Sciatic nerve (tissue), 2 donors: ENCODE results near the gene VWCE. TPM values are rescaled to one million over a fixed set of nuclear protein-coding genes. Genes with fewer than 3 reads are reported as not detected.
A peak's percentile ranks its signal among the peaks of the same experiment; 100 is the strongest.

Source experiments
- ATAC-seq: fragments of 200-7000 bp; cut with Tn5 transposase; one replicate; pipeline ENCODE4 v1.9.1; 2020; ENCODE audit warnings: mild to moderate bottlenecking, moderate library complexity
- DNase-seq: peaks from one replicate; pipeline ENCODE4 v3.0.0-alpha.2; 2020; ENCODE audit warnings: low spot score
- intact Hi-C: fragments of 100-400 bp; cut with DNase I; formaldehyde crosslinking; loops from one replicate; pipeline ENCODE4 v1.14.2; 2022
- total RNA-seq: library from RNA; stranded (reverse); fragmentation: NEBNext Ultra II Directional; extraction: Animal tissue kit (Norgen Biotek cat#: 25700); gene quantifications from one replicate; pipeline ENCODE4 v1.2.1, GENCODE V29; 2021
- donor health status: DM: no; HTN: no; CAD: no.
- donor health status: DM: no; HTN: no; CAD: no.

The VWCE gene, protein sequence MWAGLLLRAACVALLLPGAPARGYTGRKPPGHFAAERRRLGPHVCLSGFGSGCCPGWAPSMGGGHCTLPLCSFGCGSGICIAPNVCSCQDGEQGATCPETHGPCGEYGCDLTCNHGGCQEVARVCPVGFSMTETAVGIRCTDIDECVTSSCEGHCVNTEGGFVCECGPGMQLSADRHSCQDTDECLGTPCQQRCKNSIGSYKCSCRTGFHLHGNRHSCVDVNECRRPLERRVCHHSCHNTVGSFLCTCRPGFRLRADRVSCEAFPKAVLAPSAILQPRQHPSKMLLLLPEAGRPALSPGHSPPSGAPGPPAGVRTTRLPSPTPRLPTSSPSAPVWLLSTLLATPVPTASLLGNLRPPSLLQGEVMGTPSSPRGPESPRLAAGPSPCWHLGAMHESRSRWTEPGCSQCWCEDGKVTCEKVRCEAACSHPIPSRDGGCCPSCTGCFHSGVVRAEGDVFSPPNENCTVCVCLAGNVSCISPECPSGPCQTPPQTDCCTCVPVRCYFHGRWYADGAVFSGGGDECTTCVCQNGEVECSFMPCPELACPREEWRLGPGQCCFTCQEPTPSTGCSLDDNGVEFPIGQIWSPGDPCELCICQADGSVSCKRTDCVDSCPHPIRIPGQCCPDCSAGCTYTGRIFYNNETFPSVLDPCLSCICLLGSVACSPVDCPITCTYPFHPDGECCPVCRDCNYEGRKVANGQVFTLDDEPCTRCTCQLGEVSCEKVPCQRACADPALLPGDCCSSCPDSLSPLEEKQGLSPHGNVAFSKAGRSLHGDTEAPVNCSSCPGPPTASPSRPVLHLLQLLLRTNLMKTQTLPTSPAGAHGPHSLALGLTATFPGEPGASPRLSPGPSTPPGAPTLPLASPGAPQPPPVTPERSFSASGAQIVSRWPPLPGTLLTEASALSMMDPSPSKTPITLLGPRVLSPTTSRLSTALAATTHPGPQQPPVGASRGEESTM
- total RNA-seq: 3.6 TPM

DNA sequence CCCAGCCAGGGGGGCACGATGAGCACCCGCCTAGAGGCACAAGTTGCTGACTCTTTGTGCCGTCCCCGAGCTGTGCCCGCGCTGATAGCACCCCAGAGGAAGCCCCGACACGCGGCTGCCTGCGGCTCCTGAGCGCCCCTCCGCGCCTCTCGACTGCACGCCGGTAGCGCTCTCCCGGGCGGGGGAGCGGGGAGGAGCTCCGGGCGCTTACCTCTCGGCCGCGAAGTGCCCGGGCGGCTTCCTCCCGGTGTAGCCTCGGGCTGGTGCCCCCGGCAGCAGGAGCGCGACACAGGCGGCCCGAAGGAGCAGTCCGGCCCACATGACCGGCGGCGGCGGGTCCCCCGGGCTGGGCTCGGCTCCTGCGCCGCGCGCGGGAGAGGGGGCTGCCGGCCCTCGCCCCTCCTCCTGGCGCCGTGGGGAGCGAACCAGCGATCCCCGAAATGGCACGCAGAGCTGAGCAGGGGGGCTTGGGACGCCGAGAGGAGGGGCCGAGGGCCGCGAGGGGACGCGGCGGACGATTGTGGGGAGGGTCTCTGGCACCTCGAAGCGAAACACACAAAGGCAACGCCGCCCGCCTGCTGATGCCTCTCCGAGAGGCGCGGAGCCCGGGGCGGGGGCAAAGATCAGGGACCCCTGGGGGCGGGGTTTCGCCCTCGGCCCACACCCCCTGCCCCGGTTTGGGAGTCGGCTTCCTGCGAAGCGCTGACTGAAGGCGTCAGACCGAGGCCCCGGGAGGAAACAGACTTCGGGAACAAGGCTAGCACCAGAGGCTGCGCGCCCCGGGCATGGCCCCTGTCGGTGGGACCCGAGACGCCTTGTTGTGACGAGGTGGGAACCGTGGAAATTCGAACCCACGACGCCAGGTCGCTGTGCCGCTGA lies at the start of gene VWCE:
Gene VWCE, minus strand, starts transcription at position 600 of the 879 bp plus-strand sequence. Its CDS starts 279 bp downstream, at position 321.
- peak; percentile 70 for DNase-seq
- ATAC-seq: peak; percentile 35
- intact Hi-C loops: no loop called here

DNA sequence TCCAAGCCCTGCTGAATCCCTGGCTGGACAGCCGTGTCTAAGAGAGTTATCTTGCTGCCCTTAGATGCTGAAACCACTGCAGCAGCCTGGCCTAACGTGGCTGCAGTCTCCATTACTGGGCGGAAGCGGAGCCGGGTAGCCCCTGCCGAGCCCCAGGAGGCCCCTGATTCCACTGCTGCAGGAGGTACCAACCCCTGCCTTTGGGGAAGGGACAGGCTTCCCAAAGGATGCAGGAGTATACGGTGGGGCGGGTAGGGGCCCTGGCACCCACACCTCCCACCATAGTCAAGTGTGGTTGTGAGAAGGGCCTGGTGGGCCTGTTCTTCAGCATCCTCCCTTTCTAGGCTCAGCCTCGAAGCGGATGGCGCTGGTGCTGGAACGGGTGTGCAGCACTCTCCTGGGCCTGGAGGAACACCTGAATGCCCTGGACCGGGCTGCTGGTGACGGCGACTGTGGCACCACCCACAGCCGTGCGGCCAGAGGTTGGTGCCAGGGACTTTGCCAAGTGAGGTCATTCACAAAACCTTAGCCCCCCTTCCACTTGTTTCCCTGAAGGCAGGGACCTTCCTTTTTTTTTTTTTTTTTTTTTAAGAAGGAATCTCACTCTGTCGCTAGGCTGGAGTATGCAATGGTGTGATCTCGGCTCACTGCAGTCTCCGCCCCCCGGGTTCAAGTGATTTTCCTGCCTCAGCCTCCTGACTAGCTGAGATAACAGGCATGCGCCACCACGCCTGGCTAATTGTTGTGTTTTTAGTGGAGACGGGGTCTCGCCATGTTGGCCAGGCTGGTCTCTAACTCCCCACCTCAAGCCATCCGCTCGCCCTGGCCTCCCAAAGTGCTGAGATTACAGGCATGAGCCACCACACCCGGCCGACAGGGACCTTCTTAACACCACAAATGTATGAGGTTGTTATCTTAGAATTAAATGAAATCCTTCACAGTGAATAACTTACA lies 49.0 kb upstream of the VWCE start:
- no peak for ATAC-seq
- intact Hi-C loops: no loop called here
- DNase-seq: no peak

DNA sequence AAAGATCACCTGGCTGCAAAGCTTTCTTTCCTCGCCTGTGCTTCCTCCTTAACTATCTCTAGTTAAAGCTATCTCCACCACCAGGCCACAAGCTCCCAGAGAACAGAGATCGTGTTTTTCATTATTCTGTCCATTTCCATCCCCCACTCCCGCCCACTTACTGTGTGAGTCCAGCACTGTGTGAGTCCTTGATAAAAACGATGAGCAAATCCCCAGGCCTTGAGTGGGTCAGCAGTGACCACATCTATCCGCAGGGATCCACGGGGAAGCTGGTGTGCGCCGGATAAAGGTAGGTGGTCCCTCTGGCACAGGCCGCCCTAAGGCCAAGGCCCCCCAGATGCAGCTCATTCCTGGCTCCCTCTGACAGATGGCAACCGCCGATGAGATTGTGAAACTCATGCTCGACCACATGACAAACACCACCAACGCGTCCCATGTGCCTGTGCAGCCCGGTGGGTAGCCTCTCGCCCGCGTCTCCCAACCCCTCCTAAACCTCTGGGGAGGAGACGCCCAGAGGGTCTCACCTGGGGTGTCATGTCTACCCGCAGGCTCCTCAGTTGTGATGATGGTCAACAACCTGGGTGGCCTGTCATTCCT lies 47.2 kb upstream of the VWCE start:
- intact Hi-C loops: no loop called here
- DNase-seq (no peak), ATAC-seq (no peak)

DNA sequence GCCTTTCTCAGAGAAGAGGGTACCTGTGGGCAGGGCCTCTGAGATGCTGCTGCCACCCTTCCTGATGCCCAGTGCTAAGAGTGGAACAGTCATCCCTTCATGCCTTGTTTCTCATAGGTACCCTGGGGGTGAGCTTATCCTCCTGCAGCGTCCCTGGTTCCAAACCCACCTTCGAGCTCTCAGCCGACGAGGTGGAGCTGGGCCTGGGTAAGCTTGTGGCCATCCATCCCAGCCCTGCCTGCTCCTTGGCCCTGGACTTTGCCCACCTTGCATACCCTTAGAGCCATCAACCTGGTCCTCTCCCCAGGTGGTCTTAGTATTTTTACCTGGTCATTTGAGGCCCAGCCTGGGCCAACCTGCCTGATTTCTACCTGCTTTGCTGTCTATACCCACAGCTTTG lies 46.6 kb upstream of the VWCE start:
- no peak for DNase-seq
- ATAC-seq: no peak

DNA sequence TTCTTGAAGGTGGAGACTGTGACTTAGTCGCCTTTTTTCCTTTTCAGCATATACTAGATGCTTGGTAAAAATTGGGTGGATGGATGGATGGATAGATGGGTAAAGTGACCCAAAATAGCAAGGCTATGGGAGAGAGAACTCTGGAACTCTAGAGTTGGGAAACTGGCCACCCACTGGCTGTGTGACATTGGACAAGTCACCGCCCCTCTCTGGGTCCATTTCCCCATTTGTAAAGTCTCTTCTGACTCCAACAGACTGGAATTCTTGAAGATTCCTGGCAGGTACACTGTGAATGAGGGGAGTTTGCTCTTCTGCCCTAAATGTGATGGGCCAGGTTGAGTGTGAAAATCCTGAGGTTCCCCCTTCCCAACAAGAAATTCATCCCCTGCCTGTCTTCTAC lies 45.9 kb upstream of the VWCE start:
- DNase-seq (no peak), ATAC-seq (no peak)
- intact Hi-C loops: no loop called here

More for the DNA sequence above, 46.6 kb upstream of the VWCE start:
- intact Hi-C loops: no loop called here

DNA sequence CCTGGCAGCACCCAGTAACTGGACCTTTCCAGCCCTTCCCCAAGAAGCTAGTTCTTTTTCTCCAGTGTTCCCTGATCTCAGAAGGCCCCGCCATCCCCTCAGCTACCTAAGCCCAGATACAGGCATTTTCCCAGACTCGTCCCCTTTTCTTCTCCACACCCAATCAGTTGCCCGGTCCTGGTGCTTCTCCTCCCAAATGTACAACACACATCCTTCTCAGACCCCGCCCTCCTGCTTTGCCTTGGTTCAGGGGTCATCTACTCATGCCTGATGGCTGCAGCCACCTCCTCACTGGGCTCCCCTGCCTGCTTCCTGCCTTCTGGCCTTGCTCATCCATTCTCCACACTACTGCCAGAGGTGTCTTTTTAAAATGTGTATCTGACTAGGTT lies 44.4 kb upstream of the VWCE start:
- intact Hi-C loops: no loop called here
- ATAC-seq (no peak), DNase-seq (no peak)

DNA sequence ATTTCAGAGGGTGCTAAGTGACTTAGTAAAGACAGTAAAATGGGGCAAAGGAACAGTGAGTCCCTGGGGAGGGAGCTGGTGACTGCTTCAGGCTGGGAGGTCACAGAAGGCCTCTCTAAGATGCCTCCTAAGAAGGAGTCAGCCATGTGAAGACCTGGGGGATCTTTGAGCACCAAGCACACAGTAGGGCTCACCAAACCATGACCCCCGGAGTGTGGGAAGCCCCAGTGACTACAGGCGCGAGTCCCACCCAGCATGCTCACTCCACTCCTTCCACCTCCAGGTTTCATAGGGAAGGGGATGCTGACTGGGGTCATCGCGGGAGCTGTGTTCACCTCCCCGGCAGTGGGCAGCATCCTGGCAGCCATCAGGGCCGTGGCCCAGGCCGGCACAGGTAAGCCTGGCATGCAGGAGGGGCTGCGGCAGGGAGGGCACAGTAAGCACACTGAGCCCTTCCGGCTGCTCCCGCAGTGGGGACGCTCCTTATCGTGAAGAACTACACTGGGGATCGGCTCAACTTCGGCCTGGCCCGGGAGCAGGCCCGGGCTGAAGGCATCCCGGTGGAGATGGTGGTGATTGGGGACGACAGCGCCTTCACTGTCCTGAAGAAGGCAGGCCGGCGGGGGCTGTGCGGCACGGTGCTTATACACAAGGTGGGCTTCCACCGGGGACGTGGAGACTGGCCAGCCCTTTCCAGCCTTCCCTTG lies 43.8 kb upstream of the VWCE start:
- no peak for DNase-seq
- intact Hi-C loops: no loop called here
- ATAC-seq: no peak

DNA sequence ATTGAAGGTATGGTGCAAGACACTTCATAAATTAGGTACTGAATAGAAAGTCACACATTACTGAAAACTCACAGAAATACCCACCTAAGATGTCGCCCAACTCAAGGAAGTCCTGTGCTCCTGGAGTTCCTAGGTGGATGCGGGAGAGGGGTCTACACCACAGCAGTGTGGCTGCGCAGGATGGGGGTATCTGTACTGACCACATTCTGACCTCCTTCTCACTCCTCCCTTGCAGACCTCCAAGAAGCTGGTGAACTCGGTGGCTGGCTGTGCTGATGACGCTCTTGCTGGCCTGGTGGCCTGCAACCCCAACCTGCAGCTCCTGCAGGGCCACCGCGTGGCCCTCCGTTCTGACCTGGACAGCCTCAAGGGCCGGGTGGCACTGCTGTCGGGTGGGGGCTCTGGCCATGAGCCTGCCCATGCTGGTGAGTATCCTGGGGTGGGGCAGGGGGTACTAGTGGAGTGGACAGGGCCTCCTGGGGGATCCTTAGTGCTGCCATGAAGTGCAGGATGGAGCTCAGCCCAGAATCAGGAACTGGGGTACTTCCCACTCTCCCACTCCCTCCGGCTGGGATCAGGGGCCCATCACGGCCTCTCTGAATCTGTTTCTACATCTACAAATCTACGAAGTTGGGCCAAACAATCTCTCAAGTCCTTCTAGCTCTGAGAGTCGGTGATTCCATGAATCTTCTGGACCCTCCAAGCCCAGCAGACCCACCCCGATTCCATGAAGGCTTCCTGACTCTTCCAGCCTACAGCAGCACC lies 42.8 kb upstream of the VWCE start:
- intact Hi-C loops: no loop called here
- DNase-seq (no peak), ATAC-seq (no peak)

DNA sequence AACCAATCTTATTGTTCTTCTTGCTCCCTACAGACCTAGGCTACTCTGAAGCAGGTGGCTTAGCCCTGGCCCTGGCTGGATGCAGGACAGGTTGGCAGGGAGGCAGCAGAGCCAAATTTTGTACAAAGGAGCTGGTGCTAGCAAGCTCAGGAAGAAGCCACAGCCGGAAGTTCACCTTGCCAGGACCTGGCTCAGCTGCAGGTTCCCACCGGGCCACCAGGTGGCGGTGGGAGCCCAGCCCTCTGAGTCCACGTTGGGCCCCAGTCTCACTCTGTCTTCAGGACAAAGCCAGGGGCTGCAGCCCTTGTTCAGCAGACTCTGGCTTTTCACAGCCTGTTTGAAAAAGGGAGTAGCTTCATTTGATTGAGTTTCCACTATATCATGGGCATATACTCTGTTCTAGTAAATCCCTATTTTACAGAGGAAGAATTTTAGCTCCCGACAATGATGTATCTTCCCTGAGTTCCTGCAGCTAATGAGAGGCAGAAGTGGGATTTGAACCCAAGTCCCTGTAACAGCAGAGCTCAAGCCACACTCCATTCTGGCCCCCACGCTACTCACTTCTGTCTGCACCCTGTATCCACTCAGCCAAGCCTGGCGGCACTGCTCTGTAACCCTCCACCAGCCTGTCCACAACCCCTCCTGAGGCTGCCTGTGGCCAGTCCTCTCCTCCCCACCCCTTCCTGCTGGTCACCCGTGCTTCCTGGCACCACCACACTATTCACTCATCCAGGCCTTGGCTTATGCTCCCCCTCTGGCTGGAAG lies 41.2 kb upstream of the VWCE start:
- DNase-seq (peak; percentile 81), ATAC-seq (peak; percentile 67)
- intact Hi-C loops: no loop called here

DNA sequence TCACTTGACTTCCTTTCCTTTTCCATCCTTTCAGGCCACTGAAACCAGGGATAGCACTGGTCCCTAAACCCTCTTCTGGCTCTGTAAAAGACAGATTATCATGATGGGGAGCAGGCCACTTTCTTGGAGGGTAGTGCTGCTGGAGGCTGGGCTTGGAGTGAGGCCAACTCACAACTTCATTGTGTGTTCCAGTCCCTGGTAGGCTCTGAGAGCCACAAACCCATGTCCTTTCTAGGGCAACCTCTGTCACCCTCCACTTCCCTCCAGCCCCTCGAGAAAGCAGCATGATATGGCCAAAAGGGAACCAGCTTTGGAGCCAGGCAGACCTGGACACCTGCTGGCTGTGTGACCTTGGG lies 40.2 kb upstream of the VWCE start:
- ATAC-seq (no peak), DNase-seq (no peak)
- intact Hi-C loops: no loop called here

DNA sequence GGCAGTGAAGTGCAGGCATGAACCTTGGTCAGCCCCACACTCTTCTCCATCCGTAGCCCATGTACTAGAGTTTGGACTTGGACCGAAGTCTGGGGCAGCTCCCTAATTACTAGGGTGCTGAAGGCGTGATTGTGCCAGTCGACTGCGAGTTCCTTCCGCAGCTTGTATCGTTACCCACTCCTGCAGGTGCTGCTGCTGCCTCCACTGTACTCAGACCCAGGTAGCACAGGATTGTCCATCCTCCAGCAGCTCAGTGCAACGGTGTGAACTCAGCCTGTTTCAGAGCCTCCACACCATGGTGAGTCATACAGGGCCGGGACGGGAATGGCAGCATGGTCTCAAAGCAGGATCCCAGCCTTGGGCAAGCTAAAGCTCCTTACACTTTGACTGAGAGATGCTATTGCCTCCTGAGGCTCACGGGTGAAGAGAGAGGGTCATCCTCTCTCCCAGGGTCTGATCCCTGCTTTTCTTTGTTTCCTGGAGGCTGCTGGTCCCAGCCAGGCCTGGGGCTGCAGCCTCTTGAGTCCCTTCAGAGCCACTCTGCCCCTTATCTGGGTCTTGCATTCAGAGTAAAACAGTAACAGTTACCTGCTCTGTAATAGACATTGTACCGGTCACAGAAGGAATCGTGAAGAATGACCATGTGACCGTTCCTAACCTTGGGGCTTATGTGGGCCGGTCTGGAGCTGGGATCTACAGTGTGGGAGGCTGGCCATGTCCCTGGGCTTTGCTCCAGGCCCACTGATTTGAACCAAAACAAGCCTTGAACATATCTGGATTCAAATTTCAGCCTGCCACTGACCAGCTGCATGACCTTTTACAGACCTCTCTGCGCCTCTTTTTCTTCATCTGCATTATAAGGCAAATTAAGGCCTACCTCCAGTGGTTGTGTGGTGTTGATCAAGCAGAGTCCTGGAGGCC lies 39.6 kb upstream of the VWCE start:
- intact Hi-C loops: no loop called here
- no peak for ATAC-seq
- DNase-seq: no peak

DNA sequence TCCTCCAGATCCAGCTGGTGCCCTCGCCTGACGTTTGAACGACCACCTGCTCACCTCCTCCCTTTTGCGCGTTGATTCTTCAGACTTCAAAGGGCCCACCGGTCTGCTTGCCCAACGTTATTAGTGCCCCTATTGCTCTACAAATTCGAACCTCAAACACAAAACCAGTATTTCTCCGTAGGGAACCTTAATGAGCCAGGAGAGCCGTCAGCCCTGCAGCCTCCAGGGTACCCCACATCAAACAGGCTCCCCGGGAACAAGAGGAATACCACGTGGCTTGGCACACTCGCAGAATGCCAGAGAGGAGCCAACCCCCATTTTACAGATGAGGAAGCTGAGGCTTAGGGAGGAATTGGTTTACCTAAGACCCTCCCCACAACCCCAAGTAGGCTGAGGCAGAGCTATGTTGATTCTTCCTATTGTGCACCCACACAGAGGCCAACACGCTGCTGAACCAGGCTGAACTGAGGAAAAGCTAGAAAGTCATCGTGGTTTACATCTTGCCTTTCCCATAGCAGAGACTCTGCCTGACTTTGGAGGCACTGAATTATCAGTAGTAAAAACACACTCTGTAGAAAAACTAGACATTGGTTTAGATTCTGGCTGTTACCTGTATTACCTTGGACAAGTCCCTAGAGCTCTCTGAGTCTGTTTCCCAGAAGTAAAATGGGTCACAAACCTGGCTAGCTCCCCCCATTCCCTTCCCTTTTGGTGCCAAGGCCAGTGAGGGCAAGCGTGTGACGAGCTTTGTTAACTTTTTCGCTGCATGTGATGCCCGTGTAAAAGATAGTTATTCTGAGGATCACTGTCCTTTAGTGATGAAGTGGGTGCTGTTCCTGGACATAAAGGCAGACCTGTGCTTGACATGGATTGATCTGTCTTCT lies 38.7 kb upstream of the VWCE start:
- no peak for DNase-seq
- ATAC-seq: no peak
- intact Hi-C loops: no loop called here

DNA sequence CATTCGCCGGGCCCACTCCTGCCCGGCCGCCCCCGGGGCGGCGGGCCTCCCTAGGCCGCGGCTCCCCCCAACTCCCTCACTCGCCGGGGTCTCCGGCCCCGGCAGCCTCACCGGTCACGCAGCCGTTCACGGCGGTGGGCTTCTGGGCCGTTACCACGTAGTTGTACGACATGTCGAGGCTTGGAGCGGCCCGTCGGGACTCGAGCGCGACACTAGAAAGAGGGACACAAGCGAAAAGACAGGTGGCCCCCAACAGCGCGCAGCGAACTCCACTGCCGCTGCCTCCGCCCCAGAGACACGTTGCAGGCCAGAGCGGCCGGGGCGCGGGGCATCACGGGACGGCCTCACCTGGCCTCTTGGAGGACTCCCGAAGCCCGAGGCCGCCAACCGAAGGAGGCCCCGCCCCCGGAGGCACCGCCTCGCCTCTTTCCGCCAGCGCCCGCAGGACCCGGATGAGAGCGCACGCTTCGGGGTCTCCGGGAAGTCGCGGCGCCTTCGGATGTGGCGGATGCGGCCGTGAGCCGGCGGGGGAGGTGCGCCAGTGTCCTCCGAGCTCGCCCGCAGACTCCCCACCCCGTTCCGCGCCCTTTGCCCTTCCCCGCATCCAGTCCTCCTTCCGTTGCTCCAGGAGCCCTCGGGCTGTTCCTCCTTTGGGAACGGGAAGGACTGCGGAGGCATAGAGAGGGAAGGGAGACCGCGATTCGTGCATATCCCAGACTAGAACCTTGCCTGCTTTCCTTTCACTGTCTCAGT lies 37.9 kb upstream of the VWCE start, which contains the start of the genes DDB1 and TKFC:
Gene DDB1, minus strand, starts transcription at position 309 of the 753 bp plus-strand sequence. Its CDS starts 137 bp downstream, at position 172.
Gene TKFC, plus strand, starts transcription at position 432 of the 753 bp plus-strand sequence. CDS start 1,501 bp downstream, outside the sequence.
- intact Hi-C loops: no loop called here
- ATAC-seq: peak; percentile 98
- DNase-seq: peak; percentile 97
